Breast epithelium (tissue), 3 donors: ENCODE results near the gene GSK3A.

ENCODE experiments used
- CTCF ChIP-seq, 3 donors: fragments of 450-650 bp; IDR thresholded peaks; one replicate each; pipeline ENCODE4 v1.5.1; 2016 to 2017; ENCODE audit warnings: antibody characterized with exemption in 3 of 3, mild to moderate bottlenecking in 3 of 3, moderate library complexity in 3 of 3
- POLR2A ChIP-seq: fragments of 450-650 bp; IDR thresholded peaks from one replicate; pipeline ENCODE4 v1.6.1; 2016; ENCODE audit warnings: antibody characterized with exemption, mild to moderate bottlenecking, moderate library complexity
- POLR2AphosphoS5 ChIP-seq, 3 donors: sonication (generic); formaldehyde crosslinking; IDR thresholded peaks; one replicate each; pipeline ENCODE4 v1.6.1; 2017; ENCODE audit warnings: antibody characterized with exemption in 3 of 3

- no peak for TF ChIP-seq POLR2A
- TF ChIP-seq CTCF (IDR thresholded peaks at IDR 0.05), result no peak
- no peak for TF ChIP-seq POLR2AphosphoS5 (IDR thresholded peaks at IDR 0.05)
These were observed 29.5 kb downstream of the GSK3A start for GRCh38 chr19:42212886-42213285.
